ACC112 (cell line): ENCODE results near the gene HENMT1.
"Not testable (repeated sequence)": the region's sequence is repeated elsewhere in the genome, so short reads cannot be mapped to it uniquely, and the experiment has no call there.

ENCODE experiments used
- H2AFZ ChIP-seq: fragments of 200-600 bp; sonication (generic); one replicate; pipeline ENCODE4 v1.6.0; 2017; ENCODE audit warnings: antibody characterized with exemption, low read length; ENCODE audit not compliant: unreplicated experiment
- H3K27ac ChIP-seq: fragments of 200-600 bp; sonication (generic); 2 replicates; pipeline ENCODE4 v1.5.1; 2014; ENCODE audit warnings: low read depth, mild to moderate bottlenecking, antibody characterized with exemption, low read length, moderate library complexity
- H3K27me3 ChIP-seq: fragments of 200-600 bp; sonication (generic); 2 replicates; pipeline ENCODE4 v1.6.1; 2014; ENCODE audit warnings: mild to moderate bottlenecking, antibody characterized with exemption, low read length, moderate library complexity, mixed read lengths; ENCODE audit not compliant: insufficient read depth
- H3K36me3 ChIP-seq: fragments of 200-600 bp; sonication (generic); 2 replicates; pipeline ENCODE4 v1.6.1; 2016; ENCODE audit warnings: mild to moderate bottlenecking, antibody characterized with exemption, low read length, moderate library complexity, mixed read lengths; ENCODE audit not compliant: insufficient read depth
- H3K4me1 ChIP-seq: fragments of 200-600 bp; sonication (generic); one replicate; pipeline ENCODE4 v1.6.1; 2016; ENCODE audit warnings: low read length, mixed read lengths; ENCODE audit not compliant: insufficient read depth, unreplicated experiment, control insufficient read depth
- H3K4me3 ChIP-seq: fragments of 200-600 bp; sonication (generic); 2 replicates; pipeline ENCODE4 v1.5.1; 2014; ENCODE audit warnings: mild to moderate bottlenecking, low read depth, low read length
- H3K79me2 ChIP-seq: fragments of 200-600 bp; sonication (generic); one replicate; pipeline ENCODE4 v1.6.0; 2016; ENCODE audit warnings: low read length; ENCODE audit not compliant: control insufficient read depth, unreplicated experiment, insufficient read depth

Gene HENMT1

GRCh38 chr1:108670131-108670773 is 9.4 kb upstream of the HENMT1 start:
- no peaks in the 10 kb centered on the region for H3K79me2 ChIP-seq
- H3K27me3 ChIP-seq = peaks cover 5% of the 10 kb centered on the region; the same call in 1 of the 2 replicates
- no peak overlapping the region for H3K4me3 ChIP-seq
- no peak overlapping the region for H3K27ac ChIP-seq
- H2AFZ ChIP-seq = no peak overlapping the region
- H3K36me3 ChIP-seq = no peaks in the 10 kb centered on the region
- H3K4me1 ChIP-seq = no peaks in the 10 kb centered on the region

- H3K36me3 ChIP-seq = no peaks in the 10 kb centered on the region
- H3K27ac ChIP-seq = no peak overlapping the region
- no peaks in the 10 kb centered on the region for H3K4me1 ChIP-seq
- H3K4me3 ChIP-seq = no peak overlapping the region
- no peaks in the 10 kb centered on the region for H3K79me2 ChIP-seq
- H2AFZ ChIP-seq = no peak overlapping the region
- H3K27me3 ChIP-seq = peaks cover 5% of the 10 kb centered on the region; the same call in 1 of the 2 replicates
These were observed 8.8 kb upstream of the HENMT1 start for GRCh38 chr1:108669679-108670078.

DNA sequence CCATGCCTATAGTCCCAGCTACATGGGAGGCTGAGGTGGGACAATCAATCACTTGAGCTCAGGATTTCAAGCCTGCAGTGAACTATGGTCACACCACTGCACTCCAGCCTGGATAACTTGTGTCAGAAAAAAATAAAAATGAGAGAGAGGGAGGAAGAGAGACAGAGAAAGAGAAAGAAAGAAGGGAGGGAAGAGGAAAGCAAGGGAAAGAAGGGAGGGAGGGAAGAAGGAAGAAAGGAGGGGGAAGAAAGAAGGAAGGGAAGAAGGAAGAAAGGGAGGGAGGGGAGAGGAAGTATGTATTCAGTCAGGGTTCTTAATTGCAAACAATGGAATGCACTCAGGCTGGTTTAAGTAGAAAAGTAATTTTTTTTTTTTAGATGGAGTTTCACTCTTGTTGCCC is 7.9 kb upstream of the HENMT1 start:
- H3K4me1 ChIP-seq = no peaks in the 10 kb centered on the region
- peaks cover 5% of the 10 kb centered on the region; the same call in 1 of the 2 replicates for H3K27me3 ChIP-seq
- H3K27ac ChIP-seq = no peak overlapping the region
- H2AFZ ChIP-seq = no peak overlapping the region
- no peak overlapping the region for H3K4me3 ChIP-seq
- H3K79me2 ChIP-seq = no peaks in the 10 kb centered on the region
- H3K36me3 ChIP-seq = no peaks in the 10 kb centered on the region

DNA sequence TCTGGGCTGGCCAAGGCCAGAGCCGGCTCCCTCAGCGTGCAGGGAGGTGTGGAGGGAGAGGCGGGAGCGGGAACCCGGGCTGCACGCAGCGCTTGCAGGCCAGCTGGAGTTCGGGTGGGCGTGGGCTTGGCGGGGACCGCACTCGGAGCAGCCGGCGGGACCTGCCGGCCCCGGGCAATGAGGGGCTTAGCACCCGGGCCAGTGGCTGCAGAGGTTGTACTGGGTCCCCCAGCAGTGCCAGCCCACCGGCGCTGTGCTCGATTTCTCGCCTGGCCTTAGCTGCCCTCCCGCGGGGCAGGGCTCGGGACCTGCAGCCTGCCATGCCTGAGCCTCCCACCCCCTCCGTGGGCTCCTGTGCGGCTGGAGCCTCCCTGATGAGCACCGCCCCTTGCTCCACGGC is 6.5 kb upstream of the HENMT1 start:
- H3K27ac ChIP-seq, H3K36me3 ChIP-seq, H2AFZ ChIP-seq, H3K4me1 ChIP-seq, H3K4me3 ChIP-seq, H3K27me3 ChIP-seq, H3K79me2 ChIP-seq: not testable (repeated sequence)

DNA sequence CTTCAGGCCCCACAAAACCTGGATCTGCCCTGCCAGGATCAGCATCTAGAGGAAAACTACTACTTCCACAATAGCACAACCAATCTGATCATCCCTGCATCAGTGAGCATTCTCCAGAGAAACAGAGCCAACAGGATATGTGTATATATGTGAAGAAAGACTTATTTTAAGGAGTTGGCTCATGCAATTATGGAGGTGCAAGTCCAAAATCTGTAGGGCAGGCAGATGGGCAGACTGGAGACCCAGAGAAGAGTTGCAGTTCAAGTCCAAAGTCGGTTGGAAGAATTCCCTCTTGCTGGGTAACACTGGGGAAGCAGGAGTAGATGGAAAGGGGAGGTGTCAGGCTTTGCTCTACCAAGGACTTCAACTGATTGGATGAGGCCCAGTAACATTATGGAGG is 4.9 kb upstream of the HENMT1 start:
- H3K27ac ChIP-seq = no peak overlapping the region
- H3K4me3 ChIP-seq = no peak overlapping the region
- peaks cover 2% of the 10 kb centered on the region for H3K79me2 ChIP-seq
- peaks cover 8% of the 10 kb centered on the region for H3K4me1 ChIP-seq
- H2AFZ ChIP-seq = no peak overlapping the region
- no peaks in the 10 kb centered on the region for H3K36me3 ChIP-seq
- no peaks in the 10 kb centered on the region for H3K27me3 ChIP-seq

DNA sequence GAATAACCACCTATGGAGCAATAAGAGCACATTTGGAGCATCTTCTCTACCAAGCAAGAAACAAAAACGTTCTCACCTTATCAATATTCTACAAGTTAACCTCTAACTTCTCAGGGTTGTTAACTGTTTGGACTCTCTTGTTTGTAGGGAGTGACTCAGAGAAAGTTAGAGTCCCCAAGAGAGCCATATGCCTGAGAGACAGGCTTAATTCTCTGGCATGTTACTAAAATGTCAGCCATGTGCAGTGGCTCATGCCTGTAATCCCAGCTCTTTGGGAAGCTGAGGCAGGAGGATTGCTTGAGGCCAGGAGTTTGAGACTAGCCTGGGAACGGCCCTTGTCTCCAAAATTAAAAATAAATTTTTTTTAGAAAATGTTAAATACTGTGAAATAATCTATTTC is 4.2 kb upstream of the HENMT1 start:
- H3K79me2 ChIP-seq = peaks cover 2% of the 10 kb centered on the region
- H3K27me3 ChIP-seq = no peaks in the 10 kb centered on the region
- H3K4me3 ChIP-seq = no peak overlapping the region
- H3K27ac ChIP-seq = no peak overlapping the region
- no peaks in the 10 kb centered on the region for H3K36me3 ChIP-seq
- H2AFZ ChIP-seq = no peak overlapping the region
- H3K4me1 ChIP-seq = peaks cover 8% of the 10 kb centered on the region

DNA sequence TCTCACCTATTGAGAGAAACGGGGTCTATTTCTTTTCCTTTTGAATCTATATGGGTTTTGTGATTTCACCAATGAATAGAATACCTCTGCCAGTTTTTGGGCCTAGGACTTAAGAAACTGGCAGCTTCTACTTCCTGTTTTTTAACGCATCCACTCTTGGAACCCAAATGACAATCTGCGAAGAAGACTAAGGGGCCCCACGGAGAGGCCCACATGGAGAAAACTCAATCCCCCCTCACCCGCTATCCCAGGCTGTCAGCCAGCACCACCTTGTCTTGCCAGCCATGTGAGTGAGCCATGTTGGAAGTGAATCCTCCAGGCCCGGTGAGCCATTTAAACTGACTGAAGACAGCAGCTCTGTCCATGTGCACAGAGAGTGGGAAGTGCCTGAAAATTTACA is 3.6 kb upstream of the HENMT1 start:
- Histone ChIP-seq H3K79me2 (peaks cover 2% of the 10 kb centered on the region), H3K36me3 (no peaks in the 10 kb centered on the region), H3K4me1 (peaks cover 9% of the 10 kb centered on the region), H3K27ac (no peak overlapping the region), H3K27me3 (no peaks in the 10 kb centered on the region), H2AFZ (no peak overlapping the region), H3K4me3 (no peak overlapping the region)

DNA sequence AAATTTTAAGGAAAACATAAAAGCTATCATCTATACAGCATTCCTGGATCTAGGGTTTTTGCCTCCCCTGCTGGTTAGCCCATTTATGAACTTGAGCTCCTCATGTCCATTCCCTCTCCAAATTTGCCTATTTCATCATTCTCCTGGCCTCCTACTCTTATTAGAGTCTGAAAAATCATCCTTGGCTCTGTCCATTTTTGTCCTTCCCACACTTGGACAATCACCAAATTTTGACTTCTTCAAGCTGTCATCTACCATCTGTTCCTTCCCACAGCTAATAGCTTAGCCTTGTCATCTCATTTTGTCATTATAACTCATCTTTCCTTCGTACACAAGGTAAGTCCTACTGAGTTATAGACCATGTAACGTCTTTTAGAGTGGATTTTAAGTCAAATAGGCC is 2.2 kb upstream of the HENMT1 start:
- no peak overlapping the region for H3K4me3 ChIP-seq
- H3K27ac ChIP-seq = no peak overlapping the region
- H2AFZ ChIP-seq = no peak overlapping the region
- H3K79me2 ChIP-seq = peaks cover 2% of the 10 kb centered on the region
- no peaks in the 10 kb centered on the region for H3K27me3 ChIP-seq
- no peaks in the 10 kb centered on the region for H3K36me3 ChIP-seq
- H3K4me1 ChIP-seq = peaks cover 11% of the 10 kb centered on the region

DNA sequence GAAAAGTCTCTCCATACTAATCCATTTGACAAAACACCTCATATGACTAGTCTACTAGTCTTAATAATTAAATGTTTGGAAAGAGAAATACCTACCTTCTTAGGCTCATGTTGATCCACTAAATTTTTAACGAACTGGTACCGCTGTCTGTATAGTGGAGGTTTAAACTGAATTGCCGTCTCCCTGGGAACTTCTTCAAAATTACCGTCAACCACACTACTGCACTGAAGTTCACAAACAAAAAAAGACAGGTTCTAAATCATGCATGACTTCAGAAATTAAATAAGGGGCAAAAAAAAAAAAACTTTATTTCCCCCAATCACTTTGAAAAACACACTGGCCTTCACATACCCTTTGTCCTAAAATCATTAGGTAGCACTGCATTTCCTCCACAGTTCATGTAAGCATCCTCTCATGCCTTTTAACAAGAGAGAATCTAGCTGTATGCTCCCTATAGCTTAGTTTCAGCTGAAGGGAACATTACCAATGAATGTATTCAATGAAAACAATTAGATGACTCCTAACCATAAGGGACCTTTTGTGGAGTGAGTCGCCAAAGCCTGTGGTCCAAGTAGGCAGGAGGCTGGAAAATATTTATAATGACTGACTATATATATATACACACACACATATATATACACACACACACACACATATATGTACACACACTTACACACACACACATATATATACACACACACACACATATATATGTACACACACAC is 3.4 kb downstream of the HENMT1 start:
- H3K4me1 ChIP-seq = peaks cover 10% of the 10 kb centered on the region
- H3K36me3 ChIP-seq = peaks cover 4% of the 10 kb centered on the region; the same call in 1 of the 2 replicates
- no peak overlapping the region for H3K4me3 ChIP-seq
- no peaks in the 10 kb centered on the region for H3K27me3 ChIP-seq
- peaks cover 2% of the 10 kb centered on the region for H3K79me2 ChIP-seq
- no peak overlapping the region for H3K27ac ChIP-seq
- no peak overlapping the region for H2AFZ ChIP-seq

DNA sequence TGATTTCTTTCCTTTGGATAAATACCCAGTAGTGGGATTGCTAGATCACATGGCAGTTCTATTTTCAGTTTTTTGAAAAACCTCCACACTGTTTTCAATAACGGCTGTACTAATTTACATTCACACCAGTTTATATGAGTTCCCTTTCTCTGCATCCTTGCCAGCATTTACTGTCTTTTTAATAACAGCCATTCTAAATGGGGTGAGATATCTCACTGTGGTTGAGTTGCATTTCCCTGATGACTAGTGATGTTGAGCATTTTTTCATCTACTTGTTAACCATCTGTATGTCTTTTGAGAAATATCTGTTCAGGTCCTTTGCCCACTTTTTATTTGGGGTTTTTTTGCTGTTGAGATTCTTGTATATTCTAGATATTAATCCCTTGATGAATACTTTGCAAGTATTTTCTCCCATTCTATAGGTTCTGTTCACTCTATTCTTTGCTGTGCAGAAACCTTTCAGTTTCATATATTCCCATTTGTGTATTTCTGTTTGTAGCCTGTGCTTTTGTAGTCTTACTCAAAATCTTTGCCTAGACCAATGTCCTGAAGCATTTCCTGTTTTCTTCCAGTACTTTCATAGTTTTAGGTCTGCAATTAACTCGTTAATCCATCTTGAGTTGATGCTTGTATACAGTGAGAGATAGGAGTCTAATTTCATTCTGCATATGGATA is 7.3 kb downstream of the HENMT1 start:
- H3K4me3 ChIP-seq = no peak overlapping the region
- no peak overlapping the region for H3K27ac ChIP-seq
- no peaks in the 10 kb centered on the region for H3K27me3 ChIP-seq
- H3K4me1 ChIP-seq = no peaks in the 10 kb centered on the region
- H3K36me3 ChIP-seq = peaks cover 16% of the 10 kb centered on the region
- no peak overlapping the region for H2AFZ ChIP-seq
- no peaks in the 10 kb centered on the region for H3K79me2 ChIP-seq
